ENCODE data around the gene SCNN1B.
"Not testable (repeated sequence)": the region's sequence is repeated elsewhere in the genome, so short reads cannot be mapped to it uniquely, and the experiment has no call there.

Gene SCNN1B

DNA sequence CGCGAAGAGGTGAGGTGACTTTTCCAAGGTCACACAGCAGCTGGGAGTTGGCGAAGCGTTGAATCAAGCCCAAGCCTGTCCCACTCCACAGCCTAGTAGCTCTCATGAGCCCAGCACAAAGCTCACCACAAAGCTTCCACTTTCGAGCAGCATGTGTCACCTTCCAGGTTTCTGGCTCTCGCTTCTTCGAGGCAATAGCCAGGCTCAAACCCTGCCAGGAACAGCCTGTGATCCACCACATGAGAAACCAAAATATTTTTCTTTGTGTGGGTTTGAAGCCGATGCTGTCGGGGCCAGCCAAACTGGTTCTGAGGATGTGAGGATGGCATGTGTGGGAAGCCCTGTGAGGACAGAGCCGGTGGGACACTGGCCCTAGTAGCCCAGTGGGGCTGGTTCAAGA is 82.8 kb downstream of the SCNN1B start:
- no peak for DNase-seq

DNA sequence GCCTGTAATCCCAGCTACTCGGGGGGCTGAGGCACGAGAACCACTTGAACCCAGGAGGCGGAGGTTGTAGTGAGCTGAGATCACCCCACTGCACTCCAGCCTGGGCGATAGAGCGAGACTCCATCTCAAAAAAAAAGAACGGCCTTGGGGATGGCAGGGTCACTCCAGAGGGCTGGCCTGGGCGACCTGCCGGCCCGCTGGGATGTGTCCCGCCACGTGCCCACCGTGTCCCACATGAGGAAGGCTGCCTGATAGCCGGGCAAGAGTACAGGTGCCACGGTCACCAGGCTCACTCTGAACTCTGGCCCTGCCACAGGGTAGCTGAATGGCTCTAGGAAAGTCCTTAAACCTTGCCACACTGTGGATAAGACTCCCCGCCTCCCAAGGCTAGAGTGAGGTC is 83.3 kb downstream of the SCNN1B start:
- no peak for DNase-seq

DNA sequence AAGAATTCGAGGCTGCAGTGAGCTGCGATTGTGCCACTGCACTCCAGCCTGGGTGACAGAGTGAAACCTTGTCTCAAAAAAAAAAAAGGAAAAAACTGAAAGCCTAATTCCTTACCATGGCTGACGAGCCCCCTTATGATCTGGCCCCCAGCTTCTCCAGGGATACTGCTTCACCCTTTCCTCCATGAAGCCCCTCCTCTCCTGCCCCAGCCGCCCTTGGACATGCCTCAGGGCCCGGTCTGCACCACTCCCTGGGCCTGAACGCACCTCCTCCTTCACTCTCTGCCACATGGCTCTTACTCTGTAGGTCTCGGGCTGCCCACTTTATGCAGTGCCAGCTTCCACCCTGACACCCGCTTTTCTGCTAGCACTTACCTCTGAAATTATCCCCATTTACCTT is 85.6 kb downstream of the SCNN1B start:
- DNase-seq, result no peak

DNA sequence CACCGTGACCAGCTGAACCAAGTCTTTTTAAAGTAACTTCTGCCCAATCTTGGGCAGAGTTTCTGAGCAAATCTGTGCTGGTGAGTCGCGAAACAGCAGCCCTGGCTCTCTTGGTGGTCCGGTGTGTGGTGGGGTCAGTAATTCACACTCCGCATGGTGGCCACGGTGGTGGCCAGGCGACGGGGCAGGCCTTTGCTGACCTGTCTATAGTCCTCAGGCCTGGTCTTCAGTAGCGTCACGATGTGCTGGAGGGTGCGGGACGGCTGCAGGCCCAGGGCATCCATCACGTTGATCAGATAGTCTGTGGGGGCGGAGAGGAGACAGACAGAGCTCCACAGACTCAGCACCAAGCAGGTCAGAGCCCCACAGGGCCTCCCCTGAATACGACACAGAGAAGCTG is 86.7 kb downstream of the SCNN1B start:
- no peak for DNase-seq

DNA sequence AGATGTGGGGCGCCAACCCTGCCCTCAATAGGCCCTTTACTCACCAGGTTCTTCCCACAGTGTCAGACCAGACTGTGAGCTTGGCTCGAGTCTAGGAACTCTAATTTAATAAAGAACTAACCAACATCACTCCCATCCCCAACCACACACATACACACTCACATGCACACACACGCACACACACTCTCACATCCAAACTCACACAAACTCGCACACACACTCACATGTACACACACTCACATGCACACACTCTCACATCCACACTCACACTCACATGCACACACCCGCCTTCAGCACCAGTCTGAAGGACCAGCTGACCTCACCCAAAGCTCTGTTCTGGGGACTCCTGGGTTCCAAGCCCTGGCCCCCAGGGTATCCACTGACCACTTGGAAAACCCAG is 87.1 kb downstream of the SCNN1B start:
- no peak for DNase-seq

DNA sequence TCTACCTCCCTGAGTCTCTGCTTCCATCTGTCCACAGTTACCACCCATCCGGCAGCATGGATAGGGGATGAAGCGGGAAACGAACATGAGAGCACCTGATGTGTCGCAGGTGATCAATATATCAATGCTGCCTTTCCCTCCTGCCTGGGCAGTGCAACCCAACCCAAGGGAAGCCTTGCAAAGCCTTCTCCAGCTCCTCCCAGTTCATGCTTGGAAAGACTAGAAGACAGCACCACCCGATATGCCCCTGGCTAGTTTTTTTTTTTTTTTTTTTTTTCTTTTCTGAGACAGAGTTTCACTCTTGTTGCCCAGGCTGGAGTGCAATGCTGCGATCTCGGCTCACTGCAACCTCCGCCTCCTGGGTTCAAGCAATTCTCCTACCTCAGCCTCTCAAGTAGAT is 87.8 kb downstream of the SCNN1B start:
- DNase-seq, result not testable (repeated sequence)

DNA sequence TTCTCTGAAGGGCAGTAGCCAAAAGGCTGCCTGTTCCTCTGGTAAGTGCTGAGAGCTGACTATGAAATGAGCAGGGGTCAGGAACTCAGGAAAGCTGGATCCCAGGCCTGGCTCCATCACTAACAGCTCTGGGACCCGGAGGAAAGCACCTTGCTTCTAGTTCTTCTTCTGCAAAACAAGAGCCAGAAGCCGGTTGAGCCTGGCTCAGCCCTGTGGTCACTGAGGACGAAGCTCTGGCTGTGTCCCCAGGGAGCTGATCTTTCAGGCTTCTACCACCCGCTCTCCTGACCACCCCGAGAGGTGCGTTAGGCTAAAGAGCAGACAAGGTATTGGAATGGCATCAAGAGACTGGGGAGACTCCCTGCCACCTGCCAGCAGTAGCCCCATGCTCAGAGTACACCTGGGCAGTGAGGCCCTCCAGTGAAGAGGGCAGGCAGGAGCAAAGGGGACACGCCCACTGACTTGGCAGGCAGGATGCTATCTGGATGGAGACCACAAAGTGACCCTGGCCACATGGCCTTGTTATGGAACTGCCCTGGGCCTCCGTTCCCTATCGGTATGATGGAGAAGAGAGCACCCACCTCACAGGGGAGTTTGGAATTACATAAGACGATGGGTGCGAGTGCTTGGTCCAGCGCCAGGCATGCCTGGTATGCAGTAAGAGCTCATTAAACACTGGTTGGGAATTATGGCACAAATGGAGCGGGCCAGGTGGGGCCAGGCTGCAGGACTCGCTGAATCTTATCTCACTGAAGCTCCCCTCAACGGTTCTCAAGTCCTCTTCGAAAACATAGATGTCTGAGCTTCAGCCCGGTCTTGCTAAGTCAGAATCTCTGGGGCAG is 89.5 kb downstream of the SCNN1B start:
- no peak for DNase-seq

DNA sequence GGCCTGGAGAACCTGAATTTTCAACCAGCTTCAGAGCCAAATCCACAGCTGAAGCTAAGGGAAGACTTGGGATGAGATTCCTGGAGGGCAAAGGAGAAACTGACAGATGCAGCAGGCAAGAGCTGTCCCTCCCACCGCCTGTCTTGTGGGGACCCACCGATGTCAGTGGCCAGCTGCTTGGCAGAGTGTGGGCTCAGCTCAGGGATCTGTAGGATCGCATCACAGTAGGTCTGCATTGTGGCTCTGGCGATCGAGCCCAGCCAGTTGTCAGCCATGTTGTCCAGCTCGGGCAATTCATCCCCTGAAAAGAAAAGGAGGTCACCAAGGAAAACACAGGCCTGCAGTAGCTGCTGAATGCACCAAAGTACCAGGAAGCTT is 90.1 kb downstream of the SCNN1B start:
- no peak for DNase-seq

DNA sequence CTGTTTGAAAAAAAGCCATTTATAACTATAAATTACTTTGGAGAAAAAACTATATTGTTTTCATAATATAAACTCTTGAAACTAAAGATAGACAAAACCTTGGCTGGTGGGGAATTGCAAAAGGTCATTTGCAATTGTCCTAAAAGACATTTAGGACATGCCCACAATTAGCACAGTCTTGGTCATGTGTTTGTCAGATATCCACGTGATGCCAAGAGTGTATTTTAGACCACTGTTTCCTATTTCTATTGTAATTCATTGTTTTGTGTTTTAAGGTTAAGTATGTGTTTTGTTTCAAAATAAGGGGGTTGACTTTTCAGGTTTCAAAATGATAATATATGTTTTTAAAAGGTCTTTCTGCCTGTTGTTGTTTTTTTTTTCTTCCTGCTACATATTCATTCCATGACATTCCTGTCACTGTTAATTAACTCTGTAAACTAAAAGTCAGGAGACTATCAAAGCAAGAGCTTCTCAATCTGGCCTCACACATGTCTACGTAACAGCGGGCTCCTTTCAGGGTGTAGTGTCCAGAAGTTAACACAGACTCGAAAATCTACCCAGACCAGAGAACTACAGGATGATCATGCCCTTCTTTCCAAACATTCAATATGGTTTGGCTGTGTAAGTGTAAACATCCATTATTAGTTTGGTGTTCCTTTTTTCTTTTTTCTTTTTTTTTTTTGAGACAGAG is 92.2 kb downstream of the SCNN1B start:
- DNase-seq, result no peak

DNA sequence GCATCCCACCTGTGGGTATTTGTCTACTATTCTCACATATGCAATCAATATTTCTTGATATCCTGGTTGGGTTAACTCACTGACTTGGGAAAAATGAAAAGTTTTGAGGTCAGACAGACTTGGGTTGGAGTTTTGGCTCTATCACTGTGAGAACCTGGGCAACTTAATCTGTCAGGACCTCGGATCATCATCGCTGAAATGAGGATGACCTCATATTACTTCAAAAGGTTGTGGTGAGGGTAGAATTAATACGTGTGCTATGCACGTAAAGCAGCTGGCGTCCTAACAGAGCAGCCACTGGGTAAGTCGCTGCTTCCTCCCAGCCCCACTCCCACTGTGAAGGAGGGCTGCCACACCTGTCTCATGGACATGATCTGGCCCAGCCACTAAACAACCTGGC is 93.6 kb downstream of the SCNN1B start:
- DNase-seq, result no peak

DNA sequence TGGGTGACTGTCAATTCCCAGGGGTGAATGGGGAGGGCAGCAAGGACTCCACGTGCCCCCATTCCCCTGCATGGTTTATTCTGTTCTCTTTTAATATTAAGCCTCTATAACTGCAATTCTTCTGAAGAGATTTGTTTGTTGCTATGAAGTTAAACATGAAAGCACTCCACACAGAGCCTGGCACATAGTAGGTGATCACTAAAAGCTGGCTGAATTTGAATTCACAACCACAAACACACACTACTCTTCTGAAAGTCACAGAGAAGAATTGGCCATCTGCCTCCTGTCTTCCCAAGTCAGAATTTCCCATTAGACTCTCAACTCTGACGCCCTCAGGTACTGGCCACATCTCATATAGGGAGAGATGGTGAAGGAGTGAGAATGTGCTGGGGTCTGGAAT is 95.4 kb downstream of the SCNN1B start:
- no peak for DNase-seq

DNA sequence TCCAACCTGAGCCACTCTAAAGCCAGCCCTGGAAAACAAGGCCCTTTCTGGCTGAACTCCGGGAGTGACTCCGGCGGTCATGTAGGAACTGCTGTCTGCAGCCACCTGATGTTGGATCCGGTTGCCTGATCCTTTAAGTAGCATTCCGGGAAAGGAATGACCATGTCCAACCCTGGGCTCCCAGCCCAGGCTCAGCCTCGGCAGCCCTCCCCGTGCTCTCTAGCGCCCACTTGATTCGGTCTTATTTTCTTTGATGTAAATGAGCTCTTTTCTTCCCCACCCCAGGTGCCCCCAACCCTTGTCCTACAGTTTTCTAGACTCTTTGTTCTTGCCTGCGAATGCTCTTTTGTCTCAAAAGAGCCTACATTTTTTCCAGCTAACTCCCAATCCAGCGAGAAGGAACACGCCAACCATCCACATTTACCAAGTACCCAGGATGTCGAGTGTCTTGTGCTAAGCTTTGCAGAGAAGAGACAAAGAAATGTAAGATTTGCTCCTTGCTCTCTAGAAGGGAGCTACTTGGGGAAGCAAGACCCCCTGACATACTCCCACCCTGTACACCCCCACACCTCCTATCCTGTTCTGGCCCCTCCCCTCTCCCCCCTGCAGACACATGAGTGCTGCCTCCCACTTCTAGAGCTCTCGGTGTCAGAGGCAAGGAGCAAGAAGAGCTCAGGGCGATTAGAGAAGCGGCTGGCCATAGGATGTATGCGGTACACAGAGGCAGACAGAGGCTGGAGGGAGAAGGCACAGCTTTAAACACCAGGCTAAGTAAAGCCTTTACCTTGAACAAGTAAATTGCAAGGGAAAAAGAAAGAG is 97.1 kb downstream of the SCNN1B start:
- DNase-seq, result no peak

DNA sequence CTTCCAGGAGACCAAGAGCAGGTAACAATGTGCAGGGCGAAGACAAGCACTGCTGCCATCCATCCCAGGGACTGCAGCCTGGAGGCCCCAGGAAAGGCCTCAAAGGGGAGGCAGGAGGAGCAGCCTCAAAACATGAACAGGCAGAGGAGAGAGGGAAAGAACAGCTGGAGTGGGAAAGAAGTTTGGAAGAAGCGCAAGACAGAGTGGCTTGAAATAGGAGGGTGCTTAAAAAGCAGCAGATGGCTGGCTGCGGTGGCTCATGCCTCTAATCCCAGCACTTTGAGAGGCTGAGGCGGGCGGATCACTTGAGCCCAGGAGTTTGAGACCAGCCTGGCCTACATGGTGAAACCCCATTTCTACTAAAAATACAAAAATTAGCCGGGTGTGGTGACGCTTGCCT is 98.3 kb downstream of the SCNN1B start:
- DNase-seq, result not testable (repeated sequence)

DNA sequence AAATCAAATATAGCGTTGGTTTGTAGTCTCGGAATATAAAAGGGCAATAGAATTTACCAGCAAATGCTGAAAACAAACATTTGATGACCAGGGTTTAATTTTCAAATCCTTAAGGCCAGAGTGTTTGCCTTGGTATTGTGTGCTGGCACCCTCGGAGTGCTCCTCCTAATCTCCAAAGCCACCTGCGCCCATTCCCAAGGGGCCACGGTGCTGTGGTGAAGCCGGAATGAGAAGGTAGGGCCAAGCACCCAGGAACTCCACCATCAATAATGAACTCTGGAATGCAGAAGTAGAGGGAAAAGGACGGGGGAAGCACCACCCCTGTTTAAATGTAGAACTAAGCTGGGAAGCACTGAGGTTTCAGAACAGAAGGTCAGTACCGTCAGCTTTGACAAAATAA is 99.0 kb downstream of the SCNN1B start:
- no peak for DNase-seq

DNA sequence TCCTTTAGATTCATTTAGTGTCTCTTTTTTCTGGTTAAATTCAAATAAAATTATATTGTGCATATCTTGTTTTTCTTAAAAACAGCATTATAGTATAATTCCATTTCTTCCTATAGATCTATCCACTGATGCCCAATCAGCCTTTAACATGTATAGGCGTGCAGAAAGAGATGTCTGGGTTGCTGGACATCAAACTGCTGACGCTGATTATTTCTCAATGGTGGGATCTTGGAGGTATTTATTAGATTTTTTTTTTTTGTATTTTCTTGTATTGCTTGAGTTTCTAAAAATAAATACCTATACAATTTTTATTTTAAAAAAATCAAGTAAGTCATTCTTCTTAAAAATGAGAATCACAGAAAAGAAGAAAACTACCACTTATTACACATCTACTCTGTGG is 100.0 kb downstream of the SCNN1B start:
- DNase-seq, result no peak

DNA sequence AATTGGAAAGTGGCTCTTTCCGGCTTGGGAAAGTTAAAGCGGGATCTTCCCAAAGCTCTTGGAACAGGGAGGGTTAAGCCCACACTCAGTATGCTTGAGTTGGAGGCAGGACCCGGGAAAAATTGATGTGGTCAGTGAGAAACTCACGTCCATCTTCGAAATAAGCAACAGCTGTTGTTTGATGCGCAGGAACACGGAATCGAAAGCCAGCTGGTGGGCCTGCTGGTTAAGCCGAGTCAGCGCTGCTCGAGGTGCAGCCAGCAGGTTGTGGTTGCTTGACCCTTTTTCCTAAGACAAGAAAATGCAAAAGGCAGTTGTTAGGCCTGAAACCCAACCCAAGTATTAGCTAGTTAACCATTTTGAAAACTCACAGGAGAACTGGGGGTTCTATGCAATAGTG is 101.4 kb downstream of the SCNN1B start:
- DNase-seq, result no peak

DNA sequence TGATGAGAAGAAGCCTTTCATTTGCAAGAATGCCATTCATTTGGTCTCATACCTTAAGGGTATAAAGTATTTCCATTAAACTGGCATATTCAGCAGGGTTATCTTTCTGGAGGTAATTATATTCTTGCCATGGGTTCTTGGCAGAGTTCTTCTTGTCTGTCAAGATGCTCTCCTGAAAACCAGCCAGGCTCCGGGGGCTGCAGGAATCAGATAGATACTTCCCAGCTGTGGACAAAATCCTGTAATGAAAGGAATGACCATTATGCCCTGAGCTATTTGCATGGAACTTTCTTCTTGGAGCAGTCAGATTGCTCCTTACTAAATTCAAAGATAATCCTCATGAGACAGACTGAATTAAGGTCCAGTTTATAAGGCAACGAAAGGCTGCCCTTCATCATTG is 103.9 kb downstream of the SCNN1B start:
- DNase-seq, result no peak

DNA sequence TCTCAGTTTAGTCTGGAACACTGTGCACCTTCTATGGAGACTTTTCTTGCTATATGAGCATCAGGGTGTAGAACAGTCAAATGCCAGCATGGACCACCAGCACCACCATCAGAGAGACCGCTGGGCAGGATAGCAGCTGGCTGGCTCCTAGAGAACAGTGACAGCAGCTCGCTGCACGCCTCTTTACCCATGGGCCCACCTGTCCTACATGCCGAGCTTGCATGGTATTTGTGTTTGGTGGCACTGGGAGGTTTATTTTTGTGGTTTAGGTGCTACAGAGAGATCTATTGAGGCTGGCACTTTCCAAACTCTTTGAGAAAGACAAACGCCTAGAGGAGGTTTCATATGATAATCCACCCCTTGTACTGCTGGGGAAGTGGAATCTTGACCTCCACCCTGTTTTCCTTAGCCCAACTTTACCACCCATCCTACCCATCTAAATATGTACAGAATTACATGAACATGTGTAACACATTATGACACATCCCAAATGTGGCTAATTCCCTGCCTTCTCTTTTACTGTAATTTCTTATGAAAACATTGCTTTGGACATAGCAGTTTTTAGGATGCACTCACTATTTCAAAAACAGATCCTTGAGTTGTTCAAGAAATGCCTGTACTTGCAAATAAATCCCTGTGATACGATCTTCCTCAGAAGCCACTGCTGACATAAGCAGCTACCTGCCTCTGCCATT is 104.6 kb downstream of the SCNN1B start:
- no peak for DNase-seq

DNA sequence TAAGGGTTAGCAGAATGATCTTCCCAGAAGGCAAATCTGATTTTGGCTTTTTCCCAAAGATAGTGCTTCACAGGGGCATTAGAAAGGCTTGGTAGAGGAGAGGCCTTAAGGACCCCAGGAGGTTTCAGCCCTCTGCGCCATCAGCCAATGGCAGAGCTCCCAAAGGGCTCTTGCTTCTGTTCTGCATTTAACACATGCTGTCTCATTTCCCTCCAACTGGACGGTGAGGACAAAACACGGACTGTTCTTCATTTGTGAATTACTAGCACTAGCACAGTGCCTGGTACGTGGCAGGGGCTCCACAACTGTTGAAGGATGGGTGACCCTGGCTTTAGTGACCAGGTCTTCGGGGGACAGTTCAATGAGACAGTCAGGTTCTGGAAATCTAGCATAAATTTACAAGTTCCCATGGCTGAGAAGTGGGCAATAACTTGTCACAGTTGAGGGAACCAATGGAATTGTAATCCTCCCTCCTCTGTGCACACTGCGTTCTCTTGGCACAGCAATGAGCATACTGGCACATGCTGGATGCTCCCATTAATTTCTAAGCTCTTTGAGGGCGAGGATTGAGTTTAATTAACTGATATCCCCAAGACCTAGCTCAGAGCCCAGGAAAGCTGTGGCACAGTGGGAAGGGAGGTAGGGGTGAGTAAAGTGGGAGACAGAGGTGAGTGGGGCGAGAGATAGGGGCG is 105.5 kb downstream of the SCNN1B start:
- no peak for DNase-seq

DNA sequence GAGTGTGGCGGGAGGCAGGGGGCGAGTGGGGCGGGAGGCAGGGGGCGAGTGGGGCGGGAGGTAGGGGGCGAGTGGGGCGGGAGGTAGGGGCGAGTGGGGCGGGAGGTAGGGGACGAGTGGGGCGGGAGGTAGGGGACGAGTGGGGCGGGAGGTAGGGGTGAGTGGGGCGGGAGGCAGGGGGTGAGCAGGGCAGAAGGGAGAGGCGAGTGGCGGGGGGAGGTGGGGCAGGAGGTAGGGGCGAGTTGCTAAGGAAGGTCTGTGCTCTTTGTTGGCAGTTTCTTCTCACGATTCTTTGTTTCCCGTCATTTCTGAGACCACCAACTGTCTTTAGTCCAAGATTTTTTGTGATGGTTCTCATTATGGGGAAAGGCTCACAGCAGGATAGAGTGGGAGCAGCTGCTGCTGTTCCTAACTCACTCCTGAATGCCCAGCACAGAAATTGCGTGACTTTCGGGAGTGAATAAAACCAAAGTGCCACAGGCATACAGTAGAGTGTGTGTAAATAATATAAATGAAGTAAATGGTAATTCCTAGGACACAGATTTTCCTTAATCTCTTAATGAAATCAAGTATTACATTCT is 106.2 kb downstream of the SCNN1B start:
- no peak for DNase-seq

DNA sequence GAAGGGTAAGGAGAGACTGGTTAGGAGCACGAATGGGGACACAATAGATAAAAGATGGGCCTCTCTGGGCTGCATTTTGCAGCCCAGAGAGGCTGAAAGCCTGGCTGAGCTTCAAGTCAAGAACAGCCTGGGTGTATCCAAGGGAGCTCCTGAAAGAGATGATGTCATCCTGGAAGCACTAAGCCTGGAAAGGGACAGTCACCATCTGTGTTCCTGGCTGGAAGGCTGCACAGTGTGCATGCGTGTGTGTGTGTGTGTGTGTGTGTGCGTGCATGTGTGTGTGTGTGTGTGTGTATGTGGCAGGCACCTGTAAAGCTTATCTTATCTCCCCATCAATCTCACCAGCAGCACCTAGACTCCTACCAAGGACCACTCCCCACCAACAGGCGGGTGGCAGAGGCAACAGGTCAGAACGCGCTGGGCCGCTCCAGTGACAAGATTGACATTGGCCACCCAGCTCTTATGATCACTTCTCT is 106.8 kb downstream of the SCNN1B start:
- no peak for DNase-seq

DNA sequence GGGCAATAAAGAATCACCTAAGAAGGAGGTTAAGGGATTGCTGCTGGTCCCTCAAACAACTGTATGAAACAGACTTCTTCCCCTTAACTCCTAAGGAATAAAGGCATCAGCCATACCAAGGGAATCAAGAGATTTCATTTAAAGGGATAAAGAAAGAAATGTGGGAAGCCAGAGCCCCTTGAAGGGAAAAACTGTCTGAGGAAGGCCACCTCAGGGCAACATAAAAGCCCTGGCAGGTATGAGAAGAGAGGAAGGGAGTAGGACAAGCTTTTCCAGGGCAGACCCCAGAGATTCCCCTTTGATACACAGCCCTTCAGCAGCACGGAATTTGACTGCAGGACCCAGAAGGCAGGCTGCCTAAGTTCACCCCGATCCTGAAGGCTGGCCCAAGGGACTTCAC is 107.4 kb downstream of the SCNN1B start:
- no peak for DNase-seq

All from hematopoietic multipotent progenitor cell treated with erythropoietin and hydrocortisone succinate and interleukin-3 and kit ligand, for 8 days (in vitro differentiated cells).